Endothelial cell of umbilical vein (primary cell): Measurements from ENCODE around the gene BABAM2. TPM values are rescaled to one million over a fixed set of nuclear protein-coding genes. Genes with fewer than 3 reads are reported as not detected.

Experiments used
- BruUV-seq: library from RNA; stranded (reverse); fragments of 400-500 nt; replicated peaks from 2 replicates; lab custom pipeline; 2021; lab: Mats Ljungman, UMichigan
- CTCF ChIA-PET: fragments of 300-600, 350-600 bp; sonication (Branson Sonifier 250); formaldehyde crosslinking; loops from one replicate; lab custom pipeline; 2021; ENCODE audit warnings: antibody characterized with exemption, inconsistent platforms; lab: Charles Lee
- POLR2A ChIA-PET: fragments of 300-600, 350-600 bp; sonication (Branson Sonifier 250); formaldehyde crosslinking; loops from one replicate; lab custom pipeline; 2021; ENCODE audit warnings: antibody characterized with exemption, inconsistent platforms; lab: Charles Lee
- DNase-seq: peaks from one replicate; pipeline ENCODE4 v3.0.0-alpha.2; 2011; ENCODE audit warnings: low read depth, low spot score
- FAIRE-seq: peaks from 2 replicates; lab custom pipeline; 2011; peaks lifted over from hg19 to GRCh38; lab: Jason Lieb, UNC
- H2AFZ ChIP-seq: 2 replicates; pipeline ENCODE4 v1.6.0; 2012; ENCODE audit warnings: low read depth, low read length, control low read depth, inconsistent platforms
- H3K27ac ChIP-seq: 2 replicates; pipeline ENCODE4 v1.5.1; 2011; ENCODE audit warnings: low read depth, mild to moderate bottlenecking, control low read depth, low read length, moderate library complexity; ENCODE audit not compliant: insufficient read depth
- H3K27me3 ChIP-seq, 2 experiments: 2 replicates each; pipeline versions ENCODE4 v1.6.0 to v1.6.1; 2011; ENCODE audit warnings: low read length in 2 of 2, mixed read lengths in 1 of 2; ENCODE audit not compliant: control insufficient read depth in 2 of 2, insufficient read depth in 2 of 2
- H3K36me3 ChIP-seq, 2 experiments: 2 replicates in 1 of 2; 3 replicates in 1 of 2; pipeline ENCODE4 v1.5.1; 2011; ENCODE audit warnings: low read length in 2 of 2, mild to moderate bottlenecking in 1 of 2, moderate library complexity in 1 of 2; ENCODE audit not compliant: control insufficient read depth in 2 of 2, insufficient read depth in 2 of 2; ENCODE audit errors: extremely low read depth in 1 of 2
- H3K4me1 ChIP-seq: 3 replicates; pipeline ENCODE4 v1.5.1; 2011; ENCODE audit warnings: mild to moderate bottlenecking, low read length; ENCODE audit not compliant: control insufficient read depth, insufficient read depth; ENCODE audit errors: extremely low read depth
- H3K4me2 ChIP-seq: 2 replicates; pipeline ENCODE4 v1.6.1; 2011; ENCODE audit warnings: low read length, control low read depth, mixed read lengths; ENCODE audit not compliant: insufficient read depth
- H3K4me3 ChIP-seq, 3 experiments: fragments of 200-600 bp in 1 of 3; sonication (generic), shearing (Covaris generic) in 1 of 3; replicated peaks in 1 of 3; 2 replicates each; pipeline ENCODE4 v1.5.1; 2011 to 2016; ENCODE audit warnings: control low read depth in 3 of 3, low read length in 3 of 3, mild to moderate bottlenecking in 2 of 3, inconsistent platforms in 1 of 3, low read depth in 1 of 3, moderate library complexity in 1 of 3; ENCODE audit not compliant: insufficient read depth in 1 of 3
- H3K79me2 ChIP-seq: 2 replicates; pipeline ENCODE4 v1.6.0; 2012; ENCODE audit warnings: low read length, inconsistent platforms; ENCODE audit not compliant: control insufficient read depth, insufficient read depth
- H3K9ac ChIP-seq: replicated peaks from 2 replicates; pipeline ENCODE3; 2011; ENCODE audit warnings: low read length, control low read depth; ENCODE audit not compliant: insufficient read depth; ENCODE audit errors: extremely low read depth
- H3K9me1 ChIP-seq: replicated peaks from 3 replicates; pipeline ENCODE4 v1.6.0; 2011; ENCODE audit warnings: mild to moderate bottlenecking, low read length; ENCODE audit not compliant: control insufficient read depth, insufficient read depth; ENCODE audit errors: extremely low read depth
- H3K9me3 ChIP-seq: replicated peaks from 2 replicates; pipeline ENCODE4 v1.5.1; 2012; ENCODE audit warnings: low read length, inconsistent platforms; ENCODE audit not compliant: control insufficient read depth, insufficient read depth
- H4K20me1 ChIP-seq: replicated peaks from 2 replicates; pipeline ENCODE3; 2011; ENCODE audit warnings: mild to moderate bottlenecking, low read length; ENCODE audit not compliant: control insufficient read depth, insufficient read depth; ENCODE audit errors: extremely low read depth
- CTCF ChIP-seq, 2 donors: IDR thresholded peaks; 1 replicate in 1 of 2; 2 replicates in 1 of 2; pipeline ENCODE4 v1.5.1; 2011; ENCODE audit warnings: low read length in 2 of 2, mild to moderate bottlenecking in 2 of 2, moderate library complexity in 2 of 2, control low read depth in 1 of 2, inconsistent platforms in 1 of 2, low read depth in 1 of 2; ENCODE audit not compliant: insufficient read depth in 1 of 2; ENCODE audit errors: extremely low read depth in 1 of 2
- EZH2 ChIP-seq: IDR thresholded peaks from 2 replicates; pipeline ENCODE4 v1.6.1; 2012; ENCODE audit warnings: borderline replicate concordance, low read depth, mild to moderate bottlenecking, moderate library complexity, low read length, inconsistent platforms; ENCODE audit not compliant: severe bottlenecking
- FOS ChIP-seq: IDR thresholded peaks from 2 replicates; pipeline ENCODE4 v1.6.1; 2011; ENCODE audit warnings: mild to moderate bottlenecking, low read length, moderate library complexity, borderline replicate concordance; ENCODE audit not compliant: insufficient read depth
- GATA2 ChIP-seq: IDR thresholded peaks from 2 replicates; pipeline ENCODE4 v1.7.0; 2011; ENCODE audit warnings: low read depth, mild to moderate bottlenecking, moderate library complexity, mixed read lengths, low read length; ENCODE audit not compliant: insufficient read length, insufficient read depth
- JUN ChIP-seq: IDR thresholded peaks from 2 replicates; pipeline ENCODE4 v1.6.1; 2011; ENCODE audit warnings: borderline replicate concordance, low read depth; ENCODE audit not compliant: insufficient read length, insufficient read depth
- MAX ChIP-seq: IDR thresholded peaks from 2 replicates; pipeline ENCODE4 v1.6.1; 2011; ENCODE audit not compliant: insufficient read depth, insufficient read length
- MYC ChIP-seq: IDR thresholded peaks from one replicate; pipeline ENCODE4 v1.6.1; 2011; ENCODE audit warnings: mild to moderate bottlenecking, low read depth, low read length
- POLR2A ChIP-seq: IDR thresholded peaks from 2 replicates; pipeline ENCODE4 v1.6.1; 2012; ENCODE audit warnings: low read depth, mild to moderate bottlenecking, control low read depth, low read length
- POLR2AphosphoS5 ChIP-seq: IDR thresholded peaks from 2 replicates; pipeline ENCODE4 v1.6.1; 2012; ENCODE audit warnings: low read depth, mild to moderate bottlenecking, control low read depth, low read length, moderate library complexity; ENCODE audit not compliant: insufficient read depth
- dilution Hi-C: fragments of 300-500 bp; cut with MboI; formaldehyde crosslinking; loops from one replicate; pipeline ENCODE4 v1.15.0; 2019; ENCODE audit warnings: low sequenced_read_pairs; ENCODE audit not compliant: extremely low pct_ligation_motif_present
- intact Hi-C: fragments of 100-400 bp; cut with micrococcal nuclease; formaldehyde crosslinking; loops from one replicate; pipeline ENCODE4 v1.10.0; 2022
- polyA plus RNA-seq, 4 experiments: library from polyadenylated mRNA; depleted of rRNA in 3 of 4; stranded (reverse) in 3 of 4; unstranded in 1 of 4; fragments of >200 nt; gene quantifications; 2 replicates each; pipeline versions ENCODE4 v1.2.1 to v1.2.3, GENCODE V29; 2011 to 2012; ENCODE audit warnings: missing spikeins in 1 of 4
- total RNA-seq: library from RNA; stranded (reverse); gene quantifications from 2 replicates; pipeline ENCODE4 v1.2.3, GENCODE V29; 2021

BABAM2 gene
- total and polyA plus RNA-seq, 2 donors (not counting 3 experiments of a cell fraction or from before 2014, with no cell fraction given), result 19.9 to 27.6 TPM

- POLR2A ChIA-PET, result no interaction called here
- no TSS peak for BruUV-seq
- intact Hi-C loops, result no loop called here
- Histone ChIP-seq H3K27me3 (no peaks in the 10 kb centered on the region), H3K27ac (no peak overlapping the region), H4K20me1 (no peaks in the 10 kb centered on the region), H3K9ac (no peak overlapping the region), H3K4me1 (no peaks in the 10 kb centered on the region), H3K4me2 (no peak overlapping the region), H3K4me3 (no peak overlapping the region), H3K9me3 (no peaks in the 10 kb centered on the region), H2AFZ (no peak overlapping the region), H3K9me1 (no peaks in the 10 kb centered on the region), H3K79me2 (no peaks in the 10 kb centered on the region), H3K36me3 (no peaks in the 10 kb centered on the region)
- CTCF ChIA-PET, result interaction anchor here (2.2 to 2.6 kb wide), 2 partner anchors 8 to 11 kb away, joined by 6 to 7 read pairs; no protein-coding TSS in a partner anchor
- TF ChIP-seq POLR2AphosphoS5 (no peak), FOS (no peak), MYC (no peak), EZH2 (no peak), GATA2 (no peak), JUN (no peak), POLR2A (no peak), CTCF (IDR thresholded peaks at IDR 0.05; ENCODE audit: extremely low read depth in 1 of 2, insufficient read depth in 1 of 2, low read depth in 1 of 2, low read length in 2 of 2) (no peak), MAX (no peak)
- no peak for FAIRE-seq
- no peak for DNase-seq
- dilution Hi-C loops, result no loop called here
Measured at GRCh38 chr2:28160986-28161425, 270.5 kb downstream of the BABAM2 start.
